GM21390 (cell line): ENCODE results near the gene RHBDL3.
"Not testable (repeated sequence)": the region's sequence is repeated elsewhere in the genome, so short reads cannot be mapped to it uniquely, and the experiment has no call there.

ENCODE experiments used
- ATAC-seq: cut with Tn5 transposase; IDR thresholded peaks from one replicate; pipeline ENCODE4 v1.9.1; 2021; ENCODE audit not compliant: unreplicated experiment

The RHBDL3 gene

DNA sequence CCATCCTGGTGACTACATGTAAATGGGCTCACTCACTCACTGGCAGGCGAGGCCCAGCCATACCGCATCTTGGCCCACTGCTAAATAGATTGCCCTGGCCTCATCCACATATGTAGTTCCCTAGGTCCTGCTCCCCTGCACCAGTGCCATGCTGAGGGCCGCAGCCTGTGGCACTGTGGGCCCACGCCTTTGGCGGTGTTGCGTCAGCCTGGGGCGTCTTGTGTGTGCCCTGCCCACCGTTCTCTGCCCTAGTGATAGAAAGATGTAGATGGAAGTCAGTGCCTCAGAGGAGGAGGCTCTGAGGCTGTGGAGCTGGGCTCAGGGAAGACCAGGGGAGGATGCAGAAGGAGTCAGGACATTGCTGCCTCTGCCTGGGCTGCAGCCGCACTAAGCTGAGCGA, 57.4 kb downstream of the RHBDL3 start:
- ATAC-seq = no peak

DNA sequence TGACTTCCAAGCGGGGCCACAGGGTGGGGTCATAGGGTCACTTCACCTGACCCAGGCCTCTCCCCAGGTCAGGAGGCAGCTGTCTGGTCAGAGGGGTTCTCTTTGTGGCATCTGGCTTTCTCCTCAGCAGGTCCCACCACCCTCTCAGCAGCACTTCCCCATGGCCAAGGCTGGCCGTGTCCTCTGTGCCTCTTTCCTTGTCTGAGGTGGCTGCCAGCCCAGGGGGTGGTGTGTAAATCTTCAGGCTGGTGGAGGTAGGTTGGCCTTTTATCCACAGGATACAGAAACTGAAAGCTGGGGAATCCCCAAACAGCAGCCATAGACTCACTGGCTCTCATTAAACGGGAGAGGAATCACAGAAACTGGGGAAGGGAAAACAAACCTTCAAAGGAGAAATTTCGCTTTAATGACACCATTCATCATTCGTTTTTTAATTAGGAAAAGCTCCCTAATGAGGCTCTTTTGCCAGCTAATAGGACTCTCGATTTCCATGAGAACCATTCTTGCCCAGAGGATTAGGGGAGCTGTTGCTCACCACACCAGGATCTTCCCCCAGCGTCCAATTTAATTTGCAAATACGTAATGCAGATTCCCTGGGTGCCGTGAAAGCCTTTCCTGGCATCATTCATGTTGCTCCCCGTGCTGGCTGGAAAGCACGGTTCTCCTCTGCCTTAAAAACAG, 58.3 kb downstream of the RHBDL3 start:
- no peak for ATAC-seq

DNA sequence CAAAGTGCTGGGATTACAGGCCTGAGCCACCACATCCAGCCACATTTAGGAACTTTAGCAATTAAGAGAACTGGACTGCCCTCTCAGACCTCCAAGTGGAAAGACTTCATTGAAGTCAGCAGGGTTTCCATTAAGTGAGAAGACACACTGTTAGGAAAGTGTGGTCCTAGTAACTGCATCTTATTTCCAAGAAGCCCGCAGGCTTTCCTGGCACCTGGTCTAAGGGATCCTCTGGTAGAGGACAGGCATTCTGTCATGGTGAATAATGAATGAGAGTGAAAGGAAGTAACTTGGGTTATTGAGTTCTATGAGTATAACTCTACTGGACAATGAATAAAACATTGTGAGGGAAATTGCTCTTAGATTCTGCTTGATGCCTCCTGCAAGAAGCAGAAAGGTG, 62.3 kb downstream of the RHBDL3 start:
- no peak for ATAC-seq

DNA sequence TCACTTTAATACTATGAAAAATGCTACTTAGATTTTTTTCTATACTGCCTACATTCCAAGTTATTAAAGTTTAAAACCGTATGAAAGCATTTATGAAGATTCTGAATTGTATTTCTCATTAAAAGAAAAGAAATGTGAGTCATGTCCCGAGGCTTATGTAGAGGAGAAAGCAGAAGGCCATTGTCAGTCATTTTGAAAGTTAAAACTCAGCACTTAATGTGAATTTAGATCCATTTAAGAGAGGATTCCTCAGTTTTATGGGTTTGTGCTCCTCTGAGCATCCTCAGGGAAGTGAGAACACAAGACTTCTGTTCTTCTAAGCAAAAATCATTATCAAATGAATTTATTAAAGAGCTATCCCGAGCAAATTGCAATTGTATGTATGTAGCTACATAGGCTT, 64.5 kb downstream of the RHBDL3 start:
- ATAC-seq = no peak

DNA sequence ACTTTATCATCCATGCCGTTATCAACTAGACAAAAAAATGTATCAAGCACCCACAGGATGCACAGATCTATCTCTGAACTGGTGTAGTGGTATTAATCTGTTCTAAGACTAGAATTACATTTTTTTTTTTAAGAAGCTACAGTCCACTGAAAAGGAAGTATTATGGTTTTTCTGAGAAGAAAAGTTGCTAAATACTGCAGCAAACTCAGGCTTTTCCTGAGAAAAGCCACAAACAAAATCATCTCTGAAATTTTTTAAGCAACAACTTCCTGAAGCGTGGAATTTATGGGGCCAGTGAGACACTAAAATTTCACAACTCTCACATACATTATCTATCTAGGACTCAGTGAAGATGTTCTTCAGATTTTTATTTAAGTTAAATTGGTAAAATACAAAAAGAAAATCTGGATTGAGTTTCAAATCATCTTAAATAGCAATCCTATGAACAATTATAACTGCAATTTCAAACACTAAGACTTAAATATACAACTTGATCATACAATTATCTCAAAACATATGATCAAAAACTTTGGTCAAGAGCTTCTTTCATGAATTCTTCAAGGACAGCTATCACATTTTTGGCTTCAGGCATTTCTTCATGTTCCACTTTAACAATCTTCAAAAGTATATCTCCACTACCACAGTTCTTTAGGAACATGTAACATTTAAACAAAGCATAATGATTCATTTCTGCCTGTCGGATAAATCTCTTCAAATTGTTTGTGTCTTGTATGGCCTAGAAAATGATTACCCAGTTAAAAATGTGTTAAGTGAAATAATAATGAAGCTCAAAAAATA, 65.8 kb downstream of the RHBDL3 start:
- ATAC-seq = no peak

- no peak for ATAC-seq
Observed at GRCh38 chr17:32333187-32333586, 67.6 kb downstream of the RHBDL3 start.

- ATAC-seq = no peak
Observed at GRCh38 chr17:32335046-32335445, 69.4 kb downstream of the RHBDL3 start.

- ATAC-seq = no peak
Observed at GRCh38 chr17:32335687-32336086, 70.1 kb downstream of the RHBDL3 start.

DNA sequence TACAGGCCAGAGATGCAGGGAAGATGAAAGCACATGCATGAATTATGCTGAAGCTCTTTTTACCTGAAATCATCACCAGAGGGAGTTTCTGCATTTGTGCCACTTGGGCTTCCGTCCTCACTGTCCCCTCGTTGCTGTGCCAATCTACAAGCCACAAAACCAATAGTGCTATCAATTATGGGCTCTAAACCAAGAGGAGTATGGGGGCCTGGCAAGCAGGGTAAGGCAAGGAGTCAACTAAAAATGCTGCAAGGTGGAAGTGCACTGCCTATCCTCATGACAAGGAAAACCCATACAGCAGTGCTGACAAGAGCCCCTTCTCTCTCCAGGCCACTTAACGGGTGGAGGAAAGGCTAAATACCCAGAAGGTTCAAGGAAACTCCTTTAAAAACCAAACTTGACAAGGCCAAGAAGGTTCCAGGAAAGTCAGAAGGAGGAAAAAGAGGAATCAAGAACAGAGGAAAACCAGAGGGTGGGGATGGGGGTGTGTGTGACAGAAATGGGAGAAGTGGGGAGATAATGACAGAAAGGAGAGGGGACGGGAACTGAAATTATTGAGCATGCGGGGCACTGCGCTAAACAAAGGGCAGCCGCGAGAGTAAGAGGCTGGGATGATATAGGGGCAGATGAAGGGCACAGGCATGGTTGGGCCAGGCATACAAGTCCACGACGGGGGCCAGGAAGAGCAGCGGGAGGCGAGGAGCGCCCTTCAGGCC, 75.7 kb downstream of the RHBDL3 start:
- peak; percentile 23 for ATAC-seq

DNA sequence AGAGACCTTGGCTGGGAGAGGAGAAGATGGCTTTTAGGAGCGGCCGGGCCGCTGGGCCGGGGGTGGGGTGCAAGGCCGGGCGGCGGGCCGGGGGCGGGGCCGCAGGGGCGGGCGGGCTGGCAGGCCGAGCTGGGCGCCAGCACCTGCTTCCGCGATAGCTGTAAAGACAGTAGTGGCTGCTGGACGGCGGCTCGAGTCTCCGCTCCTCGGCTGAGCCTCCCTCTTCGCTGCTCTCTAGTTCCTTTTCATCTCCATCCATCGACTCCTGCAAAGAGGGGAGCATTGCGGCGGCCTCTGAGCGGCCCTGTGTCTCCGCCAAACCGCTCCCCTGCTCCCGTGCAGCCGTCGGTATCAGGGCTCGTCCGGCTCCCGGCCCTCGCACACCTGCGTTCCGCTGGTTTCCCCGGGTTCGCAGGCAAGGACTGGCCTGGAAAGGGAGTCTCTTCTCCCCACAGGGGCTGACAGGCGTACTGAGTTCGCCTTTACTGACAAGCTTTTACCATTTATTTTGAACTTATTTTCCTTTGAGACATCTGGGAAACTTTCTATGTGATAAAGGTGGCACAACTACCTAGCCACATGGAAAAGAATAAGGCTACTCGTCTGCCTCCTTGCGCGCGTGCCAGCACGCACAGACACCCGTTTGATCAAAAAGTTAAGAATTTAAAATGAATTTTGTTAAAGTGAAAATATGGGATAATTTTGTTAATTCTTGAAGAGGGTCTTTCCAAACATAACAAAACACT, 76.4 kb downstream of the RHBDL3 start, which contains the start of gene C17orf75:
Gene C17orf75, minus strand, starts transcription at position 317 of the 746 bp plus-strand sequence. Its CDS starts 34 bp downstream, at position 283.
- peak; percentile 83 for ATAC-seq

DNA sequence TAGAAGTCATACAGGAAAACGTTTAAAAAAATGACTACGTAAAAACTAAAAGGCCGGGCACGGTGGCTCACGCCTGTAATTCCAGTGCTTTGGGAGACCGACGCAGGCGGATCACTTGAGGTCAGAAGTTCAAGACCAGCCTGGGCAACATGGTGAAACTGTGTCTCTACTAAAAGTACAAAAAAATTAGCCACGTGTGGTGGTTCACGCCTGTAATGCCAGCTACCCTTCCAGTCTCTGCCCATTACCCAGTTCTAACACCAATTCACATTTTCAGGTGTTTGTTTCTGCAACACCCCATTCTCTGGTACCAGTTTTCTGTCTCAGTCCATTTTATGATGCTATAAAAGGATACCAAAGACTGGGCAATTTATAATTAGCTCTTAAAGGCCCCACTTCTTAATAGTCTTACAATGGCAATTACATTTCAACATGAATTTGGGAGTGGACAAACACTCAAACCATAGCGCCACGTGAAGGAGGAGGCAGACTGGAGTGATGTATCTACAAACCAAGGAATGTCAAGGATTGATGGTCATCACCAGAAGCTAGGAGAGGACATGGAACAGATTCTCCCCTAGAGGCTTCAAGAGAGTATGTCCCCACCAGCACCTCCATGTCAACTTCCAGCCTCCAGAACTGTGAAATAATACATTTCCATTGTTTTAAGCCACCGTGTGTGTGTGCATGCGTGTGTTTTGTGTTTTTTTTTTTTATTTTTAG, 77.1 kb downstream of the RHBDL3 start:
- ATAC-seq = no peak

- ATAC-seq = no peak
Observed at GRCh38 chr17:32345951-32346600, 80.4 kb downstream of the RHBDL3 start.

DNA sequence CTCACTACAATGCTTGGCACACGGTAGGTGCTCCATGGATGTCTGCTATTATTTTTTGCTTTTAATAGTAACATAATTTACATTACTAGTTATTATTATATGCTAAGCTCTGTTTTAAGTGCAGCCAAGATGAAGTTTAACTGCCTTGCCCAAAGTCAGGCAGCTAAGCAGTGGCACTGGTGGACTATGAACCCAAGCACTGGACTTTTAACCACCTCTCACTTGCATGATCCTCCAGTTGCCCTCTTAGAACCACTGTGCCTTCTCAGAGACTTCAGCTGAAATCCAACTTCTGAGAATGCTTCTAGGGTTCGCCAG, 82.8 kb downstream of the RHBDL3 start:
- no peak for ATAC-seq

DNA sequence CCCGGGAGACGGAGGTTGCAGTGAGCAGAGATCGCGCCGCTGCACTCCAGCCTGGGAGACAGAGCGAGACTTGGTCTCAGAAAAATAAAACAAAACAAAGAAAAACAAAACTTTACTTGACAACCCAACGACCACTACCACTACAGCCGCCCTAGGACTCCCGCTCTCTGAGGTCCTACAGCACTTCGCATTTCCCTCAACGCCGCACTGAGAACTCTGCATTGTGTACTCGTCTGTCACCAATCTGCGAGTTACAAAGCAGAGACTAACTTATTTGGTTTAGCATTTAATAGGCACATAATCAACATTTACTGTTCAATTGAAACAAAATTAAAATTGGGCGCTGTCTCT, 83.8 kb downstream of the RHBDL3 start:
- no peak for ATAC-seq

- ATAC-seq = peak; percentile 84
Observed at GRCh38 chr17:32349854-32350665, 84.4 kb downstream of the RHBDL3 start, which contains the start of gene ZNF207. ZNF207 (plus strand) TSS chr17:32350157; CDS start chr17:32350286, 129 bp downstream.

DNA sequence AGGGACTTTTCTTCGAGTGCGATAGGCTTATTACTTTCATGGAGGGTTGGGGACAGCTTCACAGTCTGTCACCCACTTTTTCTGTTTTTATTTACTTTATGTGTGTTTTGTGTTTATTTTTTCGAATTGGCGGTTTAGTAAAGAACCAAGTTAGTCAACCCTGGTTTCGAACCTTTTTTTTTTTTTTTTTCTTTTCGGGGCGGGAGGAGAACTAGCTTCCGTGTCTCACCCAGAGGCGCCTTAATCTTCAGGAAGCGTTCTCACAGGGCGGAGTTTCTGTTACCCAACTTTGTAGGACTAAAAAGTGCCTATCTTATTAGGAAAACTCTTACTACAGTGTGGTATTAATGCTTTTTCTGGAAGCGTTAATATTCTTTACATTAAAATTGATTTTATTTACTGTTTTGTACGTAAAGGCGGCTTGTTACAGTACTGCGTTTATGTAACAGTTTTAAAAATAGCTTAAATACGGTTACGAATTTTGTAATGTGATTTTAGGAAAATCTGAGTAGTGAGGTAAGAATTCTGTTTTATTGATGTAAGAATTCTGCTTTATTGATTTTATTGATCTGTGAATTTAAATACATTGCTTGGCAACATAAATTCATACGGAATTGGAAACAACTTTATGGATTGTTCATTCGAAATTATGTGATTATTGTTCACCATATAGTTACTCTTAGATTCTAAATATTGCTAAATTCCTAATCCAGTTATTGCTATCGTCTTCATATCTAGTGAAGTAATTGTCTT, 85.2 kb downstream of the RHBDL3 start:
- ATAC-seq = peak; percentile 19

DNA sequence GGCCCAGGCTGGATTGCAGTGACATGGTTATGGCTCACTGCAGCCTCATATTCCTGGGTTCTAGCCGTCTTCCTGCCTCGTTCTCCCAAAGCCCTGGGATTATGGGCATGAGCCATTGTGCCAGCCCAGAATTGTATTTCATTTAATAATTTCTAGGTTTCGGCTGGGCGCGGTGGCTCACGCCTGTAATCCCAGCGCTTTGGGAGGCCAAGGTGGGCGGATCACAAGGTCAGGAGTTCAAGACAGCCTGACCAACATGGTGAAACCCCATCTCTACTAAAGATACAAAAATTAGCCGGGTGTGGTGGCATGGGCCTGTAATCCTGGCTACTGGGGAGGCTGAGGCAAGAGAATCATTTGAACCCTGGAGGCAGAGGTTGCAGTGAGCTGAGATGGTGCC, 87.1 kb downstream of the RHBDL3 start:
- ATAC-seq = not testable (repeated sequence)

DNA sequence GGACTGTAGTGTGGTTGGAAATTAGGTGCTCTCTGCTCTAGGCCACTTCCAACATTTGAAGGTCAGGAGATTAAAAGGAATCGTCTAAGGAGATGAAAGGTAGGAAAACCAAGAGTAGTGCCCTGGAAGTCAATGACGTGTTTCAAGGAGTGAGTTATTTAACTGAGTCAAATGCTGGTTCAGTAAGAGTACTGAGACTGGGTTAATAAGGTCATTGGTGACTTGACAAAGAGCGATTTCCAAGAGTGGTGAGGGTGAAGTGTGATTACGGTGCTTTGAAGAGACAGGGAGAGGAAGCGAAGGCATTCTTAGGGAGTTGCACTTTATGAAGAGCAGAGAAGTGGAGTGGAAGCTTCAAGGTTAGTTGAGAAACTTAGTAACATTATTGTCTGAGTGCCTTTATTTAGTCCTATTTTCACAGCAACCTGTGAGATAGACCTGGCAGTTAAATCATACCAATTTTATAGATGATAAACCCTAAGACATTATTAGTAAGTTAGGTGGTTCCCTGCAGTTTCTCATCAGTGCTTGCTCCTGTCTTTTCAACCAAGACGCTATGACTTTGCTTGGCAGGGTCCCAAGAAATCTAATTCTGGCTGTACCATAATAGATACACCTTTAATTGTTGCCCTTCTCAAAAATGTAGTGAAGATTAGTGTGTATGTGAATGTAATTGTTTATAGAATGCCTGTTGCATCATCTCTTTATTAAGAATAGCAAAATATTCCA, 90.2 kb downstream of the RHBDL3 start:
- ATAC-seq = no peak
